NCI-H146 treated with DMSO at 0.1 percent for 48 hours (cell line): ENCODE measurements around the gene LRRTM3.

Experiments used
- DNase-seq: peaks from one replicate; lab custom pipeline; 2025; ENCODE audit not compliant: unreplicated experiment; lab: John Stamatoyannopoulos, UW

LRRTM3 gene

GRCh38 chr10:67112765-67113164, 186.9 kb downstream of the LRRTM3 start:
- no peak for DNase-seq

GRCh38 chr10:67114945-67115344, 189.1 kb downstream of the LRRTM3 start:
- DNase-seq = peak; percentile 71

GRCh38 chr10:67115972-67116371, 190.1 kb downstream of the LRRTM3 start:
- peak; percentile 15 for DNase-seq

- no peak for DNase-seq
These were observed 193.8 kb downstream of the LRRTM3 start for GRCh38 chr10:67119651-67120050.

- no peak for DNase-seq
These were observed 201.6 kb downstream of the LRRTM3 start for GRCh38 chr10:67127441-67127840.

- no peak for DNase-seq
These were observed 214.8 kb downstream of the LRRTM3 start for GRCh38 chr10:67140641-67141040.

- DNase-seq = peak; percentile 40
These were observed 215.5 kb downstream of the LRRTM3 start for GRCh38 chr10:67141300-67141699.

- no peak for DNase-seq
These were observed 218.7 kb downstream of the LRRTM3 start for GRCh38 chr10:67144530-67144929.
